Mucosa of stomach (tissue), 1 donor: ENCODE data around the gene ATP11A.
"Not testable (repeated sequence)": the region's sequence is repeated elsewhere in the genome, so short reads cannot be mapped to it uniquely, and the experiment has no call there.

Experiments
- H3K27me3 ChIP-seq: one replicate; pipeline ENCODE4 v1.7.0; 2013; ENCODE audit warnings: mild to moderate bottlenecking, low read length; ENCODE audit not compliant: control insufficient read depth, insufficient read depth
- H3K36me3 ChIP-seq: one replicate; pipeline ENCODE4 v1.7.0; 2013; ENCODE audit warnings: low read length; ENCODE audit not compliant: control insufficient read depth, insufficient read depth
- H3K4me1 ChIP-seq: one replicate; pipeline ENCODE4 v1.7.0; 2013; ENCODE audit warnings: mild to moderate bottlenecking, low read length; ENCODE audit not compliant: control insufficient read depth, insufficient read depth
- H3K4me3 ChIP-seq: one replicate; pipeline ENCODE4 v1.7.0; 2013; ENCODE audit warnings: low read length
- H3K9ac ChIP-seq: one replicate; pipeline ENCODE4 v1.7.0; 2013; ENCODE audit warnings: mild to moderate bottlenecking, low read length, moderate library complexity
- H3K9me3 ChIP-seq: one replicate; pipeline ENCODE4 v1.7.0; 2013; ENCODE audit warnings: mild to moderate bottlenecking, low read length, moderate library complexity; ENCODE audit not compliant: control insufficient read depth
- donor health status: Pancreatic carcinoma.

Gene ATP11A

DNA sequence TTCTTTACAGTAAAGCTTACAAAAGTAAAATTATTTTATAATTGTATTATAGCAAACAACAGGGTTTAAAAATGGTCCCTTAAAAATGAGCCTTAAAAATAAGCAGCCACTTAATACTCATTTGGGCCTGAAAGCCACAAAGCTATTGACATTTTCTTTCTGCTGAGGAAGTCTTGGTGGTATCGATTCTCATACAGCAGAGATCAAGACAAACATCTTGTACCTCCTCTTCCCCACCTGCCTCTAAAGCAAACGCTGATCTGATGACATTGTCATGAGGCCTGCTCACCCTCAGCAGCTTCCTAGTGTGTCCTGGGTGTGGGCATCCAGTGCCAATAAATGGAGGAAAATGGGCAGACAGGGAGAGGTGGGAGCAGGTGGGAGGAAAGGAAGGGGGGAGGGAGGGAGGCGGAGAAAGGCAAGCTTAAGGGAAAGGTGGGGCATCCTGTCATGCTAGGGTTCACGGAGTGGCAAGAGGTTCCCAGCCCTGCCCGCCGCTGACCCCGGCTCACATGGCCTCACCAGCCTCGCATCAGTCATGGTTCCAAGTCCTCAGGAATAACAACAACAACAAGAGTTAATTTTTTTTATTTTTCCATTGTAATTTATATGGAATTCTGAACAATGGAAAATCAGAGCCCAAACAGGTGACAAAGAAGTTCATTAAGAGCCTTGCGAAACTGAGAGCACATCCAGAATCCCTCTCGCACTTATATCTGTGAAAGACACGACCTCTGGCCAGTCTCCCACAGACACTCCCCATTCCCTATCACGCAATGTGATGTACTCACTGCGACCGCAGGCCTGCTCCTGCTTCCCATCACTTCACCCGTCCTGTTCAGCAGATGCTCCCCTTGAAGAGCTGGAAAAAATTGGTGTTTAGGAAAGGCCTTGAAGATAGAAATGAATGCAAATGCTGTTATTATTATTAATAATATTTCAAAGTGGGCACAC is 15.1 kb upstream of the ATP11A start:
- no peaks in the 10 kb centered on the region for H3K4me1 ChIP-seq
- peaks cover 9% of the 10 kb centered on the region for H3K27me3 ChIP-seq
- H3K9ac ChIP-seq = no peak overlapping the region
- no peaks in the 10 kb centered on the region for H3K9me3 ChIP-seq
- H3K4me3 ChIP-seq = no peak overlapping the region
- H3K36me3 ChIP-seq = no peaks in the 10 kb centered on the region

DNA sequence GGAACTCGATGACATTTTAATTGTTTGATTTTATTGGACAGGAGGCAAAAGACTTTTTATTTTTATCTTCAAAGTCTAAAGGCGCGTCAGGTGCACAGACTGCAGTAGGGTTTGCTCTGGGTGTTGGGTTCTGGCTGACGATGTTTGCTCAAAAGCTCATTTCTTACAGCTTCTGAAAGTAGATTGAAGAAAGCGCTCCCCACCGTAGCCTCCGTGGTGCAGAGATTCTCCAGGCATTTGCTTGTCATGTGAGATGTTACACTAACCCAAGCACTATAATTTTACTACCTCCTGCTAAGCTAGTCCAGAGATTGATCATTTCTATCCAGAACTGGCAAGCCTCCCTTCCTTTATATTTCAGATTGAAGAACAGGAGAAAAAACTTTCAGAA is 14.5 kb upstream of the ATP11A start:
- Histone ChIP-seq H3K27me3 (peaks cover 9% of the 10 kb centered on the region), H3K9ac (no peak overlapping the region), H3K36me3 (no peaks in the 10 kb centered on the region), H3K4me3 (no peak overlapping the region), H3K4me1 (no peaks in the 10 kb centered on the region), H3K9me3 (no peaks in the 10 kb centered on the region)

DNA sequence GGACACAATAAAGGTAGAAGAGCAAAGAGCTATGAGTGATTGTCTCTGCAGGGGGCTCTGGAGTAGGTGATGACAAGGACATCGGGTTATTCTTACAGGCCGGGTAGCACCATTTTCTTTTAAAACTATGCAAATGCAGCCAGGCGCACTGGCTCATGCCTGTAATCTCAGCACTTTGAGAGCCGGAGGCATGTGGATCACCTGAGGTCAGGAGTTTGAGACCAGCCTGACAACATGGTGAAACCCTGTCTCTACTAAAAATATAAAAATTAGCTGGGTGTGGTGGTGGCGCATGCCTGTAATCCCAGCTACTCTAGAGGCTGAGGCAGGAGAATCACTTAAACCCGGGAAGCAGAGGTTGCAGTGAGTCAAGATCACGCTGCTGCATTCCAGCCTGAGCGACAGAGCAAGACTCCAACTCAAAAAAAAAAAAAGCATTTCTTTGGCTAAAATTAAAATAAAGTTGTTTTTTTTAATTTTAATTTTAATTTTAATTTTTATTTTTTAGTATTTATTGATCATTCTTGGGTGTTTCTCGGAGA is 12.3 kb upstream of the ATP11A start:
- H3K9me3 ChIP-seq, H3K27me3 ChIP-seq, H3K9ac ChIP-seq, H3K36me3 ChIP-seq, H3K4me1 ChIP-seq, H3K4me3 ChIP-seq: not testable (repeated sequence)

DNA sequence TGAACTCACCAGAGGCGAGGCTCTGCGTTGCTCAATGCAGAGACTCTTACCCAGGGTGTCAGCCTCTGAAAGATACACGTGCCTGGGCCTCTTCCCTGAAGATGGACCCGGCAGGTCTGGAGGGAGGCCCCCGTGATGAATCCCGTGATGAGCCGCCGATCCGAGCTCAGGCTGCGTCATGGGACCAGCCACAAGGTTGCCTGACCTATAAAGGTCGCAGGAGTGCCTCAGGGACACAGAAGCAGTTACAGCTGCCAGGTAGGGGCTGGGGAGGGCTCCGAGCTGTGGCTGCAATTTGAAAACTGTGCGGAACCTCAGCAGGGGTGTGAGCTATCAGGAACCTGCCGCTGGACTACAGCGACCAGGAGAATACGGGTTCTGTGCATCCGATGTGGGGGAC is 10.5 kb upstream of the ATP11A start:
- Histone ChIP-seq H3K27me3 (peaks cover 6% of the 10 kb centered on the region), H3K4me1 (no peaks in the 10 kb centered on the region), H3K9ac (no peak overlapping the region), H3K4me3 (no peak overlapping the region), H3K9me3 (no peaks in the 10 kb centered on the region), H3K36me3 (no peaks in the 10 kb centered on the region)

DNA sequence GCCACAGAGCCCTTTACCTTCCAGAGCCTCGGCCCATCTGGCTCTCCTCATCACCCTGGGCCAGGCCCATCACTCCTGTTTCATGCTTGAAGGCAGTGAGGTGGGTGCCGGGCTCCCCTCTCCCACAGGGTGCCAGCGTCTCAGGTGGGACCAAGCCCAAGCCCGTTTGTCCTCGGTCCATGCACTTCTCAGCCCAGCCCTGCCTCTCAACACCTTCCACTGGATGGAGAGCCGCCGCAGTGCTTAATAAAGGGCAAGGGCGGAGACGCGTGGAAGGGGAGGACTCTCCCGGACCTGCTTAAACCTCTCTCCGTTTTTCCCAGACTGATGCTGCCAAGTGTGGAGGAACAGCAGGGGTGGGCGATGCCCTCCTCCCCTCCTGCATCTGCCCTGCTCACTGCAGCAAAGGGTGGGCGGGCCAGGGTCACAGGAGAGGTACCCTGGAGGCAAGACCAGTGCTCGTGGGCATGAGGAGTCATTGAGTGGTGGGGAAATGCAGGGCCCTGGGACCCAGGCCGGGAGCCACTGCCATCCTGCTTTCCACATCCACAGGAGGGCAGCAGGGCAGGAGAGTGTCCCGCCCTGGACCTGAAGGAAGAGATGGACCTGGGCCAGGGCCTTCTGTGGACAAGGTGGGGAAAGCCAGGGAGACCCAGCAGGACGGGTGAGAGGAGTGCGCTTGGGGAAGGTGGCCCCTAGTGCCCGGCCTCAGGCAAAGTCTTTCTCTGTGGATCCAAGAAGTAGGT is 9.7 kb upstream of the ATP11A start:
- H3K9ac ChIP-seq = no peak overlapping the region
- no peaks in the 10 kb centered on the region for H3K9me3 ChIP-seq
- H3K27me3 ChIP-seq = peaks cover 6% of the 10 kb centered on the region
- no peak overlapping the region for H3K4me3 ChIP-seq
- no peaks in the 10 kb centered on the region for H3K4me1 ChIP-seq
- no peaks in the 10 kb centered on the region for H3K36me3 ChIP-seq

DNA sequence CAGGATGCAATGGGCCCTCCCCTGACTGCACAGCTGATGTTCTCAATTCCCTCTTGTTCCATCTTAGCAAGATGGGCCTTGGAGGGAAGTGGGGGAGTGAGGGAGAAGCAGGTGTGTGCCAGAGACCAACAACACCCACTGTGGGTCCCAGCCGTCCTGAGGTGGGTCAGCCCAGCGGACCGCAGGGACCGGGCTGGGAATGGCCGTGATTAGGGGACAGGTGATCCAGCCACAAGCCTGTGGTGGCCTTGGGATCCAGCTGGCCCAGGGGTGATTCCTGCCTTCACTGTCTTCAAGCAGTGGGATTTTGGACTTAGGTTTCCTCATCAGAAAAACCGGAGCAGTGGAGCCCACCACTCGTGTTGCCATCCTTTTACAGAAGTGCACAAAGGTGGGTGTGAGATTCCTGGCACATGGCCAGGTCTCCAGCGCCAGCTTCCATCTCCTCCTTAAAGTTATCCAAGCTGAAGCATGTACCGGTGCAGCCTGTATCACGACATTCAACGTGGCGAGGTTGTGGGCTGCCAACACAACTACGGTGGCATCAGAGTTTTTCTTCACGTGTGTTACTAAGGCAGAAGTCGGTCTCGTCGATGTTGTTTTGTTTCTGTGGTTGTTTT is 9.0 kb upstream of the ATP11A start:
- no peaks in the 10 kb centered on the region for H3K36me3 ChIP-seq
- no peak overlapping the region for H3K9ac ChIP-seq
- H3K4me3 ChIP-seq = no peak overlapping the region
- no peaks in the 10 kb centered on the region for H3K9me3 ChIP-seq
- H3K4me1 ChIP-seq = peaks cover 4% of the 10 kb centered on the region
- H3K27me3 ChIP-seq = peaks cover 3% of the 10 kb centered on the region

DNA sequence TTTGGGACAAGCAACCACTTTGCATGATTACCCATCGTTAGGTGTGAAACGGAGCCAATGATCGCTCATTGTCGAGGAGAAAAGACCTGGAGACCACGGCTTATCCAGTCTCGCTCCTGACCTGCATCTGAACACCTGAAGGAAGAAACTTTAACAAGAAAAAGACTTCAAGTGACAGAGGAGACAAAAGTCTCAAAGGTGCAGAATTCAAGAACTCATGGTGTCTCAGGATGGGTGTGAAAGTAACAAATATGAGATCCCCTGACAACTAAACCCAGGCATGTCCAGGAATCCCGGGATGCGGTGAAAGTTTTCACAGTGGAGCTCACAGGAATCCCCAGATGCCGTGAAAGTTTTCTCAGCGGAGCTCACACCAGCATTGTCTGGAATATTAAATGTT is 6.3 kb upstream of the ATP11A start:
- no peak overlapping the region for H3K9ac ChIP-seq
- no peak overlapping the region for H3K4me3 ChIP-seq
- no peaks in the 10 kb centered on the region for H3K27me3 ChIP-seq
- no peaks in the 10 kb centered on the region for H3K36me3 ChIP-seq
- H3K4me1 ChIP-seq = peaks cover 11% of the 10 kb centered on the region
- no peaks in the 10 kb centered on the region for H3K9me3 ChIP-seq

DNA sequence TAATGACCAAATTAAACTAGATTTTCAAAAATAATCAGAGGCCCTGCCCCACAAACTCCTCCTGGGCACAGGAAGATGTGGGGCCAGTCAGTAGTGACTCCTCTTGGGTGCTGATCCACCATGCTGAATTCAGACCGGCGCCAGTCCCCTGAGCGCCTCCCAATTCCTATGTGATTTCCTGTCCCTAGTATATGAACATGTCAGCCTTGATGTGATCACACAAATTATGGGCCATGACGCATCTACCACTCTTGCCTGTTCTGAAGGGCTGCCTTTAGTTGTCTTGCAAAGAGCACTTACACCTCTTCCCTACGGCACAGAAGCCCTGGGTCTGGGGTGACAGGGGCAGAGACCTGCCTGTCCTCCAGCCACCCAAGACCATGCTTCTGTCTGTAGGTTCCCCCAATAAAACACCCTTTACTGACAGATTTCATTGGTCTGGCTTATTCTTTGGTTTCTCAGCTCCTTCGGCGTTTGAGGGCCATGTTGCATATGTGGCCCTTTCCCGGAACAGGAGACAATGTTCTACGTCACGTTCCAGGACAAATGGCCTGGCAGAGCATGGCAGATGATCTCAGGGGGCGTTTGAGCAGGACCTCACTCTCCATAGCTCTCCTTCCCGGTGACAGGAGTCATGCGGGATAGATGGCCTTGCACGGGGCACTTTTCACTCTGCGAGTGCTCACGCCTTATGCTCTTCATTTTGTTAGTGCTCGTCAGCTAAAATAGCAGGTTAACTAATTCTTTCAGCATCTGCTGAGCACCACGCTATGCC is 5.6 kb upstream of the ATP11A start:
- peaks cover 16% of the 10 kb centered on the region for H3K4me1 ChIP-seq
- H3K36me3 ChIP-seq = no peaks in the 10 kb centered on the region
- H3K4me3 ChIP-seq = no peak overlapping the region
- H3K9ac ChIP-seq = no peak overlapping the region
- H3K9me3 ChIP-seq = no peaks in the 10 kb centered on the region
- H3K27me3 ChIP-seq = no peaks in the 10 kb centered on the region

DNA sequence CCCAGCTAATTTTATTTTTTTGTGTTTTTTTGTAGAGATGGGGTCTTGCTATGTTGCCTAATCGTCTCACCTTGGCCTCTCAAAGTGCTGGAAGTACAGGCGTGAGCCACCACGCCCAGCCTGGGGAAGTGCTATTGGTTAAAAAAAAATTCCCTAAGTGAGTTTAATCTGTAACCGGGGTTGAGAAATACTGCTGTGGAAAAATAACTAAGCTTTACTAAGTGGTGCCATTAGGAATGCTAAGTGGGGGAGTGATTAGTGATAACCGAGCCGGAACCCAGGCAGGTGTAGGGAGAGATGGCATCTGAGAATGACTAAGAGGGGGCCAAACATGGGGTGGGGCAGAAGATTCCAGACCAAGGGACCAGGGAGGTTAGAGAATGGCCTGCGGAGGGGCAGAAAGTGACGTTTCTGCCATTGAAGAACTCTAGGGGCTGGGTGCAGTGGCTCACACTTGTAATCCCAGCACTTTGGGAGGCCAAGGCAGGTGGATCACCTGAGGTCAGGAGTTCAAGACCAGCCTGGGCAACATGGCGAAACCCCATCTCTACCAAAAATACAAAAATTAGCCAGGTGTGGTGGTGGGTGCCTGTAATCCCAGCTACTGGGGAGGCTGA is 4.5 kb upstream of the ATP11A start:
- not testable (repeated sequence) for H3K36me3 ChIP-seq, H3K9ac ChIP-seq, H3K27me3 ChIP-seq, H3K4me3 ChIP-seq, H3K9me3 ChIP-seq
- H3K4me1 ChIP-seq = peaks cover 16% of the 10 kb centered on the region

DNA sequence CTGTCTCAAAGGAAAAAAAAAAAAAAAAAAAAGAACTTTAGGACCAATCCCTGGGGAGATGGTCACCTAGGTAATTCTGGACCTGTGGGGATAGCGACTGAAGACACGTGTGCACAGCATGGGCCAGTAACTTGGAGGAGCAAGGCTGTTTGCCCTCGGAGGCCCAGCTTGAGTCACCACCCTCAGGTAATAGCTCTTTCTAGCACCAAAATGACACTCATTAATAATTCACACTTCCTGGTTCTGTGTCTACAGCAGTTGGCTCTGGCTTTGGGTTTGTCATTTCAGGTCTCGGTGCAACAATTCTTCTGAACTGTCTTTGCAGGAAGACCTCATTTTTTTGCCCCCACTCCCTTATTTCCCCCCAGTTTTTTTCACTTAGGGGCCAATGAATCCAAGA is 3.9 kb upstream of the ATP11A start:
- peaks cover 16% of the 10 kb centered on the region for H3K4me1 ChIP-seq

DNA sequence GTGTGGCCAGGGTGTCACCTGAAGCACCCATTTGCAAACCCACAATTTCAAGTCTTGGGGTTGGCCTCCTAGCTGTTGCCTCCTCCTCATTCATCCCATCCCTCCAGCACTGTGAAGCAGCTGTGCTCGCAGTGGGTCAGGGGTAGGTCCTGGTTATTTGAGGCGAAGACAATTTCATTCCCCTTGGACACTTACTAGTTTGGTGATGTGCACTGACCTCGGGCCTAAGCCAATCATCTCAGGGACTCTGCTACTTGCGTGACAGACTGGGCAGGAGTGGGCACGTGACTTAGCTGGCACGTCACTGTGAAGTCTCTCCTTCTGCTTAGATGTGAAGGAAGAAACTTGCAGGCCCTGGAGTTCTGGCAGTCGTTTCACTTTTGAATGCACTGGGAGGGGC is 3.5 kb upstream of the ATP11A start:
- Histone ChIP-seq H3K9me3 (no peaks in the 10 kb centered on the region), H3K9ac (no peak overlapping the region), H3K36me3 (no peaks in the 10 kb centered on the region), H3K4me1 (peaks cover 16% of the 10 kb centered on the region), H3K4me3 (no peak overlapping the region), H3K27me3 (no peaks in the 10 kb centered on the region)

More for the DNA sequence above, 3.9 kb upstream of the ATP11A start:
- H3K36me3 ChIP-seq = no peaks in the 10 kb centered on the region
- H3K4me3 ChIP-seq = no peak overlapping the region
- no peaks in the 10 kb centered on the region for H3K27me3 ChIP-seq
- H3K9me3 ChIP-seq = no peaks in the 10 kb centered on the region
- no peak overlapping the region for H3K9ac ChIP-seq
